ENCODE data around the gene GPR141. TPM values are rescaled to one million over a fixed set of nuclear protein-coding genes. Genes with fewer than 3 reads are reported as not detected.

The GPR141 gene, protein sequence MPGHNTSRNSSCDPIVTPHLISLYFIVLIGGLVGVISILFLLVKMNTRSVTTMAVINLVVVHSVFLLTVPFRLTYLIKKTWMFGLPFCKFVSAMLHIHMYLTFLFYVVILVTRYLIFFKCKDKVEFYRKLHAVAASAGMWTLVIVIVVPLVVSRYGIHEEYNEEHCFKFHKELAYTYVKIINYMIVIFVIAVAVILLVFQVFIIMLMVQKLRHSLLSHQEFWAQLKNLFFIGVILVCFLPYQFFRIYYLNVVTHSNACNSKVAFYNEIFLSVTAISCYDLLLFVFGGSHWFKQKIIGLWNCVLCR
- total RNA-seq, result not detected in 2 replicates

DNA sequence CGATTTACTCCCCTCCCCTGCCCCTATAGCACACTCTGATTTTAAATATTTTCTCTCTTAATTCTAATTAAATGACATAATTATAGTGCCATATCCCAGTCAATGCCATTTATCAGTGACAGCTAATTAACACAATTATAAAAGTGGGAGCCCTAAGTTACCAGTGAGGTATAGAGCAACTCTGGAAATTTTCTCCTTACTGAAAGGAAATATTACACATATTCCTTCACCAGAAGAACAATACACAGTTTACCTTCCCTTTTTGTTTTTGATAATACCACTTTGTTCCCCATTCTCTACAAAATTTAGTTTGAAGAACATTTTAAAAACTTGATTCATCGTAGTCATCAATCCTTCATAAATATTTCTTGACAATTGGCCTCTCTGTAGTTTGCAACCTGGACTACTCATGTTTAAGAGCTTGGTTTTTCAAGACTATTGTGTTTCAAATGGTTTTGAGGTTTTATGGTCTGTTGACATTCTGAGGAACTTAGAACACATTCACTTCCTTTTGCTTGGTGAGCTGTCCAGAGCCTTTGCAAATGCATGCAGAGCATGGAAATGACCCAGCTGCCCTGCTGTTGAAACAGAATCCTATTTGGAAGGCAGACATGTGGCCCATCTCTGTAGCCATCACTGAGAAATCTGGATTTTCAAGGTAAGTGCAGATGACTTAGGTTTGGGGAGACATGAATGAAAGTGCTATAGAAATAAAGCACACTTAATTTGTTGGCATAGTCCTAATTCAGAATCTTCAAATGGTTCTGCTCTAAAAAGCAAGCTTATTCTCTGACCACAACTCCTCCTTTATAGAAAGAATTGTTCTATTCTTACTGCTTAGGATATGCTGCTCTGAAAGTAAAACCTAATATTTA, at the start of gene GPR141:
TSS of gene GPR141 (plus strand) at position 521 of the 875 bp plus-strand sequence. CDS start 56,628 bp downstream, outside the sequence.

Other genes starting within 250 kb of the GPR141 start
- gene ELMO1, start 234.9 kb upstream of the GPR141 start, total RNA-seq, result 3.9 and 6.3 TPM in 2 replicates
- not detected in 2 replicates for gene NME8, start 164.8 kb downstream of the GPR141 start, total RNA-seq
- gene SFRP4, start 233.1 kb downstream of the GPR141 start, total RNA-seq, result 13.7 and 35.0 TPM in 2 replicates
- 51.2 and 99.0 TPM in 2 replicates for gene EPDR1, start 236.9 kb downstream of the GPR141 start, total RNA-seq

Measured in aortic smooth muscle cell (primary cell).